ENCODE measurements around the gene EPGN.

The EPGN gene

DNA sequence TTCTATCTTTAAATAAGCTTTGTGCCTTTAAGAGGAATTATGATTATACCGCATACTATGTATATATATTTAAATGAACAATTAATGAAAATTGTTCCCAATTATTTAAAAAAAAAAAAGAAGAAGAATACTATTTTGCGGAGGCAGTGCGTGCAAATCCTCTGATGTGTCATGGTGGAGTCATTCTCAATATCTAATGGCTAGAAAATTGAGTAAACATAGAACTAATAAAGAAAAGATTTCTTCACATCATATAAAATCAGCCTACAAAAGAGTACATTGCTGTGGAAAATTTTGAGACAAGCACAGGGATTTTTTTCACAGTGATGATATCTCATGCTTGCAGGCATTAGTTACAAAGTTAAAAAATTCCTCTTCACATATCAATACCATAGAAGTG is 54.1 kb downstream of the EPGN start:
- Histone ChIP-seq H3K36me3 (no peaks in the 10 kb centered on the region), H3K27me3 (no peaks in the 10 kb centered on the region), H3K9me3 (no peaks in the 10 kb centered on the region), H3K9ac (no peak overlapping the region), H3K4me3 (no peak overlapping the region), H3K4me1 (no peaks in the 10 kb centered on the region), H3K27ac (no peak overlapping the region), H3K4me2 (no peak overlapping the region), H4K20me1 (no peaks in the 10 kb centered on the region)
- no peak for TF ChIP-seq Cebpa-rat (IDR thresholded peaks at IDR 0.05)

DNA sequence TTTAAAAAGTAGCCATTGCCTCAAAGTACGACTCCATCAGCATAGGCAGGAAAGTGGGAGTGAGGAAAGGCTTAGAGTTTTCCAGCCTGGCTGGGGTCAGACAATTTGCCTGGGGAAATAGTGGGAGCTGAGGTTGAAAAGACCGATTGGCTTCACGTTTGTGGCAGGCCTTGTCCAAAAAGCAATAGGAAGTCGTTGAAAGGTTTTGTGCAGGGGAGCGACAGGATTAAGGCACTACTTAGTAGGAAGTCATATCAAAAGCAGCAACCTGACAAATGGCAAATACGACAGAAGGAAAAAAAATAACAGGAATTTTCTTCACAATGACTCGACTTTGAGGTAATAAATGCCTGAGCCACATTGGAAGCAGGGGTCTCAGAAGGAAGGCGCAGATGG is 56.0 kb downstream of the EPGN start:
- Histone ChIP-seq H3K36me3 (no peaks in the 10 kb centered on the region), H4K20me1 (no peaks in the 10 kb centered on the region), H3K27ac (no peak overlapping the region), H3K4me2 (no peak overlapping the region), H3K4me1 (no peaks in the 10 kb centered on the region), H3K9ac (no peak overlapping the region), H3K9me3 (no peaks in the 10 kb centered on the region), H3K27me3 (no peaks in the 10 kb centered on the region), H3K4me3 (no peak overlapping the region)
- no peak for TF ChIP-seq Cebpa-rat (IDR thresholded peaks at IDR 0.05)

GRCh38 chr4:74364652-74365491 is 56.6 kb downstream of the EPGN start, which contains the start of gene EREG:
TSS of gene EREG (plus strand) at chr4:74365145. CDS start at chr4:74365309, 164 bp downstream.
- Histone ChIP-seq H3K4me1 (no peaks in the 10 kb centered on the region), H3K9me3 (no peaks in the 10 kb centered on the region), H4K20me1 (no peaks in the 10 kb centered on the region), H3K36me3 (no peaks in the 10 kb centered on the region), H3K4me2 (no peak within 1 kb of the TSS), H3K9ac (no peak within 1 kb of the TSS), H3K27me3 (no peaks in the 10 kb centered on the region), H3K27ac (no peak within 1 kb of the TSS), H3K4me3 (no peak within 1 kb of the TSS)
- TF ChIP-seq Cebpa-rat (IDR thresholded peaks at IDR 0.05): no peak

DNA sequence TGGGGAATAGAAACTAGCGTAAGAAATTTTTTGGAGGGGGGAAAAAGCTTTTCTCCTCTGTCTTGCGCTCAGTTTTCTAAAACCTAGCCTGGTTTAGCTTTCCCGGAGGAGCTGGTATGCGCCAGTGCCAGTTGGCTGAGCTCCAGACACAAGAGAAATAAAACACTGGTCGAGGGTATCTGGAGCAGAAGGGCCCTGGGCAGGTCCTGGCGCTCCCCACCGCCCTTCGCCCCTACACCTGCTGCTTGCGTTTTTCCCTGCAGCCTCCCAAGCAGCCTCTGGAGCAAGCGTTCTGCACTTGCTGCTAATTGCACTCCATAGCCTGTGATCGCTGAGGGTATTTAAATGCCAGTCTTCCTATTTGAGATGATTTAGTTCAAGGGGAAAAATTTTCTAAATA is 57.5 kb downstream of the EPGN start:
- no peak overlapping the region for H3K27ac ChIP-seq
- H3K4me1 ChIP-seq: no peaks in the 10 kb centered on the region
- no peak overlapping the region for H3K9ac ChIP-seq
- no peaks in the 10 kb centered on the region for H3K36me3 ChIP-seq
- H3K4me3 ChIP-seq: no peak overlapping the region
- H3K27me3 ChIP-seq: no peaks in the 10 kb centered on the region
- no peaks in the 10 kb centered on the region for H4K20me1 ChIP-seq
- no peaks in the 10 kb centered on the region for H3K9me3 ChIP-seq
- H3K4me2 ChIP-seq: no peak overlapping the region
- TF ChIP-seq Cebpa-rat (IDR thresholded peaks at IDR 0.05): no peak

Data from BLaER1 (cell line).